Middle frontal gyrus (tissue), 1 donor: Measurements from ENCODE around the gene FAP.

ENCODE experiments used
- DNase-seq: peaks from one replicate; pipeline ENCODE4 v3.0.0-alpha.2; 2015; ENCODE audit warnings: low spot score; ENCODE audit errors: extremely low spot score

FAP gene

DNA sequence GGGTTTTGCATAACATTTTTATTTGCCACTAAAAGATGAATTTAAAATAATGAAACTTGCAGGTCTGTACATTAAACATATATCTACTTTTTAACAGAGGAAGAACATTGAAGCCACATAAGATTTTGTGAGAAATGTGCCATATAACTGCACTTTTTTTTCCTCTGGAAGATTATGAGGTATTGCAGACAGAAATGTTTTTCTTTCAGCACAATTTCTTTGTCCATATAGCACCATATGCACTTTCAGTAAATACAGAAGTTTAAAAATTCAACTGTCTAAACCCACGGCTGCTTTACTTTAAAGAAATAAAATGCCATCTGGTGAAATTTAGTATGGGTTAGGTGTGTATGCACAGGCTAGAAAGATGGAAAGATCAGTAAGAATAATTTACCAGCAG, 470 bp upstream of the FAP start:
- DNase-seq, result no peak

DNA sequence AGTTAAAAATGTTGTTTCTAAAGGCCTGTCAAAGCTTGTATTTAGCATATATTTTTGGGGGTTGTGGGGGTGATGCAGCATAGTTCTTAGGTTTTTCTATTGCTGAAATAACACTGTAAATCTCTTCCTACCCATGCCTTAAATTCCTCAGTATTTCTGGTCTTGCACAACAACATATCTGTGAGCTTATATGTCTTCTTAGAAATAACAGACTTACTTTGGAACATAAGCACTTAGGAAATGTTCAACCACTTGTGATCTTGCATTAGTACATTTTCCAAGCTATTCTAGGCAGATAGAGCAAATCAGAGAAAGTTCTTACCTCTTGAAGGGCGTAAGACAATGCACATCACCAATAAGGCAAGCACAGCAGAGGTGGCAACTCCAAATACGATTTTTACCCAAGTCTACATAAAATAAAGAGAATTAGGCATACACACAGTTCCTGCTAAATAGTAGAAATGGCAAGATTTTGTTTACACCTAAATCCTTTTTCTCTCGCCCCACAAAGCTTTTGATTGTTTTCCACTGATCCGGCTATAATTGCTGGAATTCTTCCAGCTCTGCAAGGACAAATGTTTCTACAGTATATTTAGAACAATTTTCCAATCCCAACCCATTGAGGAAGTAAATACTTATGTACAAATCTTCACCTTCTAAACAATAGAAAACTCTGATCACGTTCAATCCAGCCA, 512 bp downstream of the FAP start:
- no peak for DNase-seq

DNA sequence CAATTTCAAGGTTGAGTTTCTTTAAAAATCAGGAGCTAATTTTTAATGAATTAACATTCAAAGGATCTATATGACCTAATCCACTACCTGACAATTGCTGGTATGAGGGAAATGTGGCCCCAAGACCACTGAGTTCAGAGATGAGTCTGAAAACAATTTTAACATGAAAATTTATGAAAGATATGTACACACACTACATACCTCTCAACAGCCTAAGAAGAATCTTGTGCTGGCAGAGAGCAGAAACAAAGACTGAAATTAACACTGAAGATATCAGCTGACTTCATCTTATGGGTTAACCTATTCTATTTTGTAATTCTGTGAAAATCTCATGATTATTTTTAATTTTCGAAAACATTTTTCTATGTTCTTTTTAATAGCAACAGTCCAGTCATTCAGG, 1.7 kb downstream of the FAP start:
- DNase-seq, result no peak

DNA sequence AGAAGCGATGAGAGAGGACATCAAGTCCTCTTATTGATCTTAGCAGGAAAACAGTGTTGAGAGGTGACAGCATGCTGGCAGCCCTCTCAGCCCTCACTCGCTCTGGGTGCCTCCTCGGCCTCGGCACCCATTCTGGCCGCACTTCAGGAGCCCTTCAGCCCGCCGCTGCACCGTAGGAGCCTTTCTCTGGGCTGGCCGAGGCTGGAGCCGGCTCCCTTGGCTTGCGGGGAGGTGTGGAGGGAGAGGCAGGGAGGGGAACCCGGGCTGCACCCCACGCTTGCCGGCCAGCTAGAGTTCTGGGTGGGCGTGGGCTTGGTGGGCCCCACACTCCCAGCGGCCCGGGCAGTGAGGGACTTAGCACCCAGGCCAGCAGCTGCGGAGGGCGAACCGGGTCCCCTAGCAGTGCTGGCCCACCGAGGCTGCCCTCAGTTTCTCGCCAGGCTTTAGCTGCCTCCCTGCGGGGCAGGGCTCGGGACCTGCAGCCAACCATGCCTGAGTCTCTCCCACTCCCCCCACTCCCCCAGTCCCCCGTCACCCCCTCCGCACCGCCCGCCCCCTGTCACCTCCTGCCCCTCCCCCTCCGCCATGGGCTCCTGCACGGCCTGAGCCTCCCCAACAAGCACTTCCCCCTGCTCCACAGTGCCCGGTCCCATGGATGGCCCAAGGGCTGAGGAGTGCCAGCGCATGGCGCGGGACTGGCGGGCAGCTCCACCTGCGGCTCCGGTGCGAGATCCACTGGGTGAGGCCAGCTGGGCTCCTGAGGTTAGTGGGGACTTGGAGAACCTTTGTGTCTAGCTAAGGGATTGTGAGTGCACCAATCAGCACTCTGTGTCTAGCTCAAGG, 8.4 kb downstream of the FAP start:
- no peak for DNase-seq

DNA sequence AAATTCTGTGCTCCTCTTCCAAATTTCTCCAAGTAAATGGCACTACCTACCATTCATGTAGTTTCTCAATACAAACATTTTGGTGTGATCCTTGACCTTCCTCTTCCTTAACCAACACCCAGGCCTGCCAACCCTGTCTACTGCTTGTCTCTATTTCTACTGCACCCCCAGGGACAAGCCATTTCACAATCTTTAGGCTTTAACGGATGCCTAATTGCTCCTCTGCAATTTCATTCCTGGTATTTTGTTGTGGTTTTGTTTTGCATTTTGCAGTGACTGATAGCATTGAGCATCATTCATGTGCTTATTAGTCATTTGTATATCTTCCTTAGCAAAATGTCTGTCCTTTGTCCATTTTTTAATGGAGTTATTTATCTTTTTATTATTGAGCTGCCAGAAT, 10.0 kb downstream of the FAP start:
- DNase-seq, result no peak

DNA sequence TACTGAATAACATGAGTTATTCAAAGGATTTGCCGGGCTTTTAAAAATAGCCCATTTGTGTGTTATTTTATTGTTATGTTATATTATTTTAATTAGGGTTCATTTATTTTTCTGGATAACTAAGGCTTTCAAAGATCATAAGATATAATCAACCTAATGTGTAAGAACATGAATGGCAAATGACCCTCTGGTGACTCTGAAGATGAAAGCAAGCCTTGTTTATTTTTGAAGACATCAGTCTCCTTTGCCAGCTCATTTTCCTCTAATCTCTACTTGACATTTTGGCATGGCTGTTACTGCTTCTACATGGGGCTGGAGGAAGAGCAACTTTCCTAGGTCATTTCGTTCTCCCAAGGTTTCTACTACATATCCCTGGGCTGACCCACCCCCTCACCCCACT, 10.6 kb downstream of the FAP start:
- DNase-seq, result no peak

DNA sequence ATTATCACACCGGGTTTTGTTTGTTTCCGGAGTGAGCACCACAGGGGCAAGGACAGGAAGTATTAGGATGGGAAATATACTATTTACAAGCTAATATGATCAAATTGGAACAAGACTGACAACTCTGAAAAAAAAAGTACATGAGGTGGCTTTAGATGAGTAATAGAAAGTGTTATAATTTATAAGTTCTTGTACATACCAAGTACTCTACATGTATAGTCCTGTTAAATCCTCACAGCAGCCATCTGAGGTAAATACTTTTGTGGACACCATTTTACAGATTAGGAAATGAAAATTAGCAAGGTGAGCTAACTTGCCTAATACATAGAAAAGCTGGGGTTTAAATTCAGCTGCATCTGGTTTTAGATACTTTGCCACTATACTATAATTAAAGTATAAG, 11.2 kb downstream of the FAP start:
- DNase-seq, result no peak

DNA sequence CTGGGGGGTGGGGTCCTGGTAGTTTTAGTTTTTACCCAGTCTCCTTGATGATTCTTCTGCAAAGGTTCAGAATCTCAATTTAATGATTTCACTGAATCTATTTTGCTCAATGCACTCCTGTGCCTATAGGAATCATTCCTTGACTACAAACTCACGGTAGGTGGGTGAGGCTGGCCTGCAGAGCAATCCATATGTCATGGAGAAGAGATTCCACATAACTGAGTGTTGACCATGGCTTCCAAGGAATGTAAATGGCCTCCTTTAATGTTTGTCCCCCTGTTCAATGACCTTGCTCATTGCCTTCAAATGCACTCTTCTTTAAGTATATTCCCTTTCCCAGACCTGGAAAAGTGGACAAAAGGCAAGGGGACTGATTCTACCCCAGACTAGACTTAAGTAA, 12.5 kb downstream of the FAP start:
- DNase-seq, result no peak

DNA sequence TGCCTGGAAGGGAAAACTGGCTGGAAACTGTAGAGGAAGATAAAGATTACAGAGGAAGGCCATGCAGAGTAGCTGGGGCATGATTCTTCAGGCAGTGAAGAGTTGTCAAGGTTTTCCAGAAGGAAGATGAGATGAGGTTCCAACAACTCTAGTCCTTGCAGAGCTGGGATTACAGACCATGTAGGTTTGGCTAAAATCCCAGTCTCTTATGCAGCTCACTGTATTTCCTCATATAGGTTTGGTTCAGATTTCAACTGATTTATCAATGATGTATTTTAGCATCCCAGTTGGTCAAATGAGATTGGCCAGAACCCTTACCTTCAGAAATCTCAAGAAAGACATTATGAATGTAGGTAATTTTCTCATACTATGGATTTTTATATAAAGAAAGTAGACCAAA, 16.4 kb downstream of the FAP start:
- no peak for DNase-seq

DNA sequence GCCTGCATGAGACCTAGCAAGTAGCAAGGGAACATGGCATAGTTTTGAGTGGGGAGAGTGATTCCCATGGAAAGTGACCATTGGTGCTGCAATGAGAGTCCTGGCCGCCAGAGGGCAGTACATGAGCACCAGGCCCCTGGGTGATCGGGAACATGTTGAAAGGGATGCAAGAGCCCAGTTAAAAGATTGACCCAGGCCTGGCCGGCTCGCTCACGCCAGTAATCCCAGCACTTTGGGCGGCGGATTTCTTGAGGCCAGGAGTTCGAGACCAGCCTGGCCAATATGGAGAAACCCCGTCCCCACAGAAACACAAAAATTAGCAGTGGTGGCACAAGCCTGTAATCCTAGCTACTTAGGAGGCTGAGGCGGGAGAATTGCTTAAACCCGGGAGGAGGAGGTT, 22.2 kb downstream of the FAP start:
- DNase-seq, result no peak

DNA sequence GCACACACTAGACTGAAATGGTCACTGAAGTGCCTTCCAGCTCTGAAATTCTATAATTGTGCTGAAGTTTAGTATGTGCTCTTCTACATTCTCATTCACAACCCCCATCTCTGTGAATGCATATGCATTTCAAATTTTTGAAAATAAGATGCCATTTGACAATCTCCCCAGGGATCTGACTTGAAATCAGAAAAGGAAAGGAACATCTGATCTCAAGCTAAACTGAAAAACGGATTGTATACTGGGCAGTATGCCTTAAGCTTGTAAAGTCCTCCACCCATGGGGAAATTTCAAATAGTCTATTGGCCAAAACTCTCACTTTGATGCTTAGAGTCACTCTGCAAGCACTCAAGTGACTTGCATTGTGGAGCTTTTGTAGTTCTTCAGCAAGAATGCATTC, 22.9 kb downstream of the FAP start:
- DNase-seq, result no peak

DNA sequence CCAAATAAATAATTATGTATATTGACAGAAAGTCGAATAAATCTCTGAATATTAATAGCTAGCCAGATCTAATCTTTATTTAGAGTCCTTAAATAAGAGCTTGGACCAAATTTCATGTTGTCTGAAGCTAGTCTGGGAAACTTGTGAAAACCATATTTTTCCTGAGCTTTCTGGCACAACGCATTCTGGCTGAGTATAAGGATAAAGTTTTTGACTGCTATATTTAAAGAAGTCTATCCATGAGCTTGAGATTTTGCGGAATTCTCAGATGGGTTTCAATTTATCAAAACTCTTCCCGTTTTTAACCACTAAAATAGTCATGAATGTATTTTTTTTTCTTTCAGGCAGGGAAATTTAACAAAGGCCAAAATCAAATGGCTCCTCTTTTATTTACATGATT, 23.8 kb downstream of the FAP start:
- no peak for DNase-seq

DNA sequence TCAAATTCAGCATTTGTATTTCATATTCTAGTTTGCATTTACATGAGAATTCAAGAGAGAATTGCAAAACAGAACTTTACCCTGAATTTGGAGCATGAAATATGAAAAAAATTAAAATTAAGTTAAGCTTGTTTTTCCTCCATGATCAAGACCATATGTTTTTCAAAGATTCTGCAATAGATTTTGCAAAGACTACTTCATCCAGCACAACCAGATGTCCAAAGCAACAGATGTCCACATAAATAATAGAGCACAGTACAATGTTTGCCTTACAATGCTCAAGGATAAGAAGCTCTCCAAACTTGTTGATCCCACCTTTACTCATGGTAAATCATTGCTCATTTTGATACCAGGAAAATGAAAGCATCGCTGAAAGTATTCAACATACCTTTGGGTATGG, 25.6 kb downstream of the FAP start:
- DNase-seq, result no peak

DNA sequence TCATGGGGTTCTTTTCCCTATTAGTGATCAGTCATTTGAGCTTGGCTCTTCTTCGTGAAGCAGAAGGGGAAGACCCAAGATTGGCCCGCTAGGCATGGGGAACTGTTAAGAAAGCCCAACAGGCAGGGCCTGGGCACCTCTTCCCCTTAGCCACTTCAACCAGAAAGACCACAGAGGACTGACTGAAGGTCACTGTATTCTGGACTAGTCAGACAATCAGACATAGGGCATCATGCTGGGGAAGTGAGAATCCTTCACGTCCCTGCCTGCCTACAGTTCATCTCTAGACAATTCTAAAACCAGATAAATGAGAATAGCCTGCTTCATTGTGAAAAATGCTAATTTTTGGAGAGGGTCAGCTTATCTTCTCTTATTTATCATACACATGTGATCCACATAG, 28.1 kb downstream of the FAP start:
- DNase-seq, result no peak

DNA sequence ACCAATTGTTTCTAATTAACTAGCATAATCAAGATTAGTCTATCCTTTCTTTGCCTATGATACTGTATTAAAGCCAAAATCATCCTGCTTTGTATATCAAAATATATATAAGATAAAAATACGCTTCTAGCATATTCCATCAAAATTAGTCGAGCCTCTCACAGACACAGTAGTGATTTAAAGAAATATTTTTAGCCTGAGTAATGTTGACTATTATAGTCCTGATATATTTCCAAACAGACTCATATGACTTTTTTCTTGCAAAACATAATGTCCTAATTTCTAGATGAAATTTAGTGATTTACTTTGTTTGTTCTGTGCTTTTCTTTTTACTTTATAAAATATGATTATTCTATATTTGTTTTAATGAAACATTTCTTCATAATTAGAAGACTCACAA, 30.9 kb downstream of the FAP start:
- DNase-seq, result no peak

DNA sequence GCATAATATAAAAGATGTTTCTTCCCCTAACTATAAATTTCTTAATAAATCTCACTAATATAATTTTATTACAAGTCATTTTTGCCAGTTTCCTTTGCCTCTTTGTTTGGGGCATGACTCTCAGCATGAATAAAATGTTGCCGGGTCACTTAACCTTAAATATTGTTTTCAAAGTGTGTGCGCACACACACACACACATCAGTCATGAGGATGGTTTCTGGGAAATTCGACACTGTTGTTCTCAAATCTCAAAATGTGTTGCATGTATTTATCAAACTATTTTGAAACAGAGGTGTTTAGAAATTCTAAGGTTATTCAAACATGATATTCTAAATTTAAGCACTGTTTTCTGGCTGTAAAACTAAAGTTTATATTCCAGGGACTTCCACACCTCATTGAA, 31.5 kb downstream of the FAP start:
- DNase-seq, result no peak

DNA sequence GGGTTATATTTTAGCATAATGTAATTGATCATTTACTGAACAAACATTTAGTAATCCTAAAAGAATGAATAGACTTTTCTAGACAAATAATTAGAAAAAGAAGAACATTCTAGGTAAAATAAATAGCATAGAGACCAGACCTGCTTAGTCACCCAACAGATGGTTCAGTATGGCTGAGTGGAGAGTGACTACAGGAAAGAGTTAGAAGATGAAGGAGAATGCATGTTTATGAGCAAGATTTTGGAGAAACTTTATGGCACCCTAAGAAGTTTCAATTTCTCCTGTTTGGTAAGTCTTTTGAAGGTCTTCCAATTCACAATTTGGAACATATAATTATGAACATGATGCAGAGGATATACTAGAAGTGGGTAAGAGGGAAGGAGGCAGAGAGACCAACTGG, 32.9 kb downstream of the FAP start:
- no peak for DNase-seq

DNA sequence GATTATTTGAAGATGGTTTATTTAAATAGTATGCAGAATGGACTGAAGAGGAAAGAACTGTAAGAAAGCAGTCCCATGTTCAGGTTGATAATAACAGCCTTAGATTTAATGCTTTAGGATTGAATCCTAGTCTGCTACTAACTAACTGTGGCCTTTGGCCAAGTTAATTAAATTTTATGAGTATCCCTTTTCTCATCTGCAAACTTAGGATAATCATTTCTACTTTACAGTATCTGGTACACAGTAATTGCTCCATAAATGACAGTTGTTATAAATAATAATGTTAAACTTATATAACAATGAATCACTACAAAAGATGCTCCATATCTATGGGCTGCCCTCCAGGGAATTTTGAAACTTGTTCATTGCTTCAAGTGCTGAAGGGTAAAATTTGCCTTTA, 41.0 kb downstream of the FAP start:
- DNase-seq, result no peak

DNA sequence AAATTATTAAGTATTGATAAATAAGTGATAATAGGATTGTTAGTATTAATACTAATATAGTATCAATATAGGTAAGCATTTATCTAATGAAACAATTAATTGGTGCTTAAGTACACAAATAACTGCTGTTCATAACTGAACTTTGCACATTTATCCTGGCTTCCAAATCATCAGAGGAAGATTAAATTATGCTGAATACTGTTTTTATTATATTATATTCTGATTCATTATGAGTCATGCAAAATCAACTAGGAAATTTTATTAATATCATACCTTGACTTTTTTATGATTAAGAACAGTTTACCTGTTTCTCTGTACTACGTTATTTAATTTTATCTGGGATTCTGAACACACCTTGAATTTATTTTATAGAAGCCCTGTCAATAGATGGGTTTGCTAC, 42.6 kb downstream of the FAP start:
- no peak for DNase-seq

DNA sequence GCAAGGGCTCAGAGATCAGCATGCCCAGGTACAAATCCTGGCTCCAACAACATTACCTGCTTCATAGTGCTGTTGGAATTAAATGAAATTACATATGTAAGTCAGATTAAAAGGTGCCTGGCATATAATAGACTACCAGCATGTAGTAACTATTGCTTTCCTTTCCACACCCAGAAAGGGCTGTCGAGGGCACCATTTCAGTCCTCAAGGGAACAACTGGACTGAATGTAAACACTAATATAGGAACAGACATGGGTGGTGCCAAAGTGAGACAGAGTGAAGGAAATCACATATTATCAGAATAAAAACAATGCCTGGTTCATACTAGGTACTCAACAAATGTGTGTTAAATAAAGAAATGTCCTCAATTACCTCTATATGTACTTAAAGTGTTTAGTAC, 43.3 kb downstream of the FAP start:
- DNase-seq, result no peak

DNA sequence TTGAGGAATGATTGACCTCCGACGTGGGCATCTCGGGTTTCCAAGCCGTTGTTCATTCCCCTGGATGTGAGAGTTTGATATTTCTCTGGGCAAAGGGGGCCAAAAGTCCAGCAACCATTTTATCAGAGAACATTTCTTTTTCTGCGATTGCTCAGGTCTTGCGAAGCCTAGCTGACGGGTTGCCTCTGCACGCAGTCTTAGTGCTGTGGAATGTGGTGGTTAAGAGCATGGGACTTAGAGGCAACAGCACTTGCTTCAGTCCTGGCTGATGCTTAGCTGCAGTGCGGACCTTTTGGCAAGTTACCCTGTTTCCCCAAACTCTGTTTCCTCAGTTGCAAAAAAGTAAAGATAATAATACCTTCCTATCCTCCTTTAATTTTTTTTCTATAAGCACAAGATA, 45.0 kb downstream of the FAP start:
- DNase-seq, result no peak

DNA sequence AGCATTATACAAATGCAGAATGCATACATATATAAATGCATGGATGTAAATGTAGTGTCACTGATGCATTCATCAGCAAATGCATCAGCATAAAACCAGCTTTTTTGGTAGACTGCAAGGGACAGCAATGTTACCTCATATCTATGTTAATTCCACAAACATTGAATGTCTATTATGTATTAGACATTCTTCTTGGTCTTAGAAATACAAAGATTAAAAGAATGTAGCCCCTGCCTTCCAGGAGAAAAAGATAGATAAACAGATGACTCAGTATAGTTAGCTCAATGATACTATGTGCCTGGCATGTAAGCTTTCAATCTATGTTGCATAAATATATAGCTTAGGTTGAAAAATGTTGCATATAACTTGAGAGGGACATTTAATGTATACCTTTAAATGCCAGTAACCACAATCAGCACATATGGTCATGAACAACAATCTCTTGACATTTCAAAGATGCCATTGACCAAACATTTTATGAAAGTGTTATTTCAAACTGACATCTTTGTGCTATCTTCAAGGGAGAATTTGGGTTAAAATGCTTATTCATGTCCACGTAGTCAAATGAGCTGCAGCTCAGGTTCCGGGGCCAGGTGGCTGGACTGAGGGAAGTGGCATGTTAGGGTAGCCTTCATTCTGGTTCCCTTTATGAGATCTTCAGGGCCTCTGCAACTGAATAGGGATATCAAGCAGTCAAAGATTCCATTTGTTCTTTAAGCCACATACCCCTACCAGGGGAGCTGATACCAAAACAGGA, 46.0 kb downstream of the FAP start:
- DNase-seq, result no peak
